NK-92 treated with Interleukin-12 subunit alpha and Interleukin-12 subunit beta, amount 100 ng/mL, for 24 hours (cell line): ENCODE measurements around the gene NUP35.

Experiments used
- DNase-seq: peaks from one replicate; lab custom pipeline; 2025; lab: John Stamatoyannopoulos, UW

NUP35 gene

GRCh38 chr2:183209395-183210028 is 85.3 kb downstream of the NUP35 start:
- no peak for DNase-seq
